ENCODE data around the gene ZNF484.
A peak's percentile ranks its signal among the peaks of the same experiment; 100 is the strongest.
"Not testable (repeated sequence)": the region's sequence is repeated elsewhere in the genome, so short reads cannot be mapped to it uniquely, and the experiment has no call there.

The ZNF484 gene

GRCh38 chr9:92877531-92878430, at the start of gene ZNF484:
Gene ZNF484, minus strand, starts transcription at chr9:92878038. Its CDS starts 3,009 bp downstream, at chr9:92875029.
- peak; percentile 98 for DNase-seq (ENCODE audit: low spot score)

- no peak for DNase-seq (ENCODE audit: low spot score)
Measured at GRCh38 chr9:92920437-92920836, 42.6 kb upstream of the ZNF484 start.

DNA sequence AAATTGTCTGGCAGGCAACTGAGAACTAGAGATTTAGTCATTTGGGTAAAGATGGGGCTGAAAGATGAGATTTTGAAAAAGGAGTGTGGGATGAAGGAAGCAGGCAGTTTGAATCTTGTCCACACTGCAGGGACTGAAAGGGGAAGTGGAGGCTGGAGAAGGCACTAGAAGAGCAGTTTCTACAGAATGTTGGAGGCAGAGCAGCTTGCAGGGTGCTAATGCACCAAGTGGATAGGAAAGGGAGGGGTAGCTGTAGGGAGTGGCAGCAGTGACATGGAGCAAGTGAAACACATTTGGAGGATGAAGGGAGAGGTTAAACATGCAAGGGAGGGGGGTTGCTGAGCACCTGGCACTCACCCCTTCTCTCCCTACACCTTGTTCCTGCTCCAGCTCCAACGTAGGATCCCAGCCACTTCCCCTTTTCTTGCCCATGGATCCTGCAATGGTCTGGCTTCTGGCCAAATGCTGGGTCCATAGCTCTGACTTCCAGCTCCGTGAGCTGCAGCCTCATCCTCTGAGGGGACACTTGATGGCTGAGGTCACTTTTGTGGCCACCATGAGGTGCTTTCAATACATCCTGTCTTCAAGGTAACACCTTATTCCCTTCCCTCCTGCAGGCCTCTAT, 39.5 kb upstream of the ZNF484 start:
- no peak for DNase-seq (ENCODE audit: low spot score)

GRCh38 chr9:92911511-92912475, 34.0 kb upstream of the ZNF484 start:
- DNase-seq (ENCODE audit: low spot score) = no peak

DNA sequence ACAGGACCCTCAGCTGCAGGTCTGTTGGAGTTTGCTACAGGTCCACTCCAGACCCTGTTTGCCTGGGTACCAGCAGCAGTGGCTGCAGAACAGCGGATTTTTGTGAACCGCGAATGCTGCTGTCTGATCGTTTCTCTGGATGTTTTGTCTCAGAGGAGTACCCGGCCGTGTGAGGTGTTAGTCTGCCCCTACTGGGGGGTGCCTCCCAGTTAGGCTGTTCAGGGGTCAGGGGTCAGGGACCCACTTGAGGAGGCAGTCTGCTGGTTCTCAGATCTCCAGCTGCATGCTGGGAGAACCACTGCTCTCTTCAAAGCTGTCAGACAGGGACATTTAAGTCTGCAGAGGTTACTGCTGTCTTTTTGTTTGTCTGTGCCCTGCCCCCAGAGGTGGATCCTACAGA, 27.3 kb upstream of the ZNF484 start:
- DNase-seq (ENCODE audit: low spot score) = not testable (repeated sequence)

DNA sequence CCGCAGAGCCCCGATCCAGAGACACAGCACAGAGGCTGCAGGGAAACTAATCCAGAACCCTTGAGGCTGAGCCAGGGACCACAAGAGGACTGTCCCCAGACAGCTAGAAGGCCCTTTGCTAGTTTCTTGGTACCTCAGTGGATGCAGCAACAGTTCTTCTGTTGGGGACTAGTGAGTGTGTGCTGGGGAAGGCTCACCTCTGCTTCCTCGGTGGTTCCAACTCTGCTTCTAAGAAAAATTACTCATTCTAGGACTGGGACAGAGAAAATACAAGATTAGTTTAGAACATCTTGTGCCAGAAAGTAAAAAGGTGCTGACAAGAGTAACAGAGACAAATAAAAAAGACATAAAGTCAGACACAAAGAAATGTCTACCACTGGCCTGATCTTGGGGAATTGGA, 19.5 kb upstream of the ZNF484 start:
- DNase-seq (ENCODE audit: low spot score) = no peak

DNA sequence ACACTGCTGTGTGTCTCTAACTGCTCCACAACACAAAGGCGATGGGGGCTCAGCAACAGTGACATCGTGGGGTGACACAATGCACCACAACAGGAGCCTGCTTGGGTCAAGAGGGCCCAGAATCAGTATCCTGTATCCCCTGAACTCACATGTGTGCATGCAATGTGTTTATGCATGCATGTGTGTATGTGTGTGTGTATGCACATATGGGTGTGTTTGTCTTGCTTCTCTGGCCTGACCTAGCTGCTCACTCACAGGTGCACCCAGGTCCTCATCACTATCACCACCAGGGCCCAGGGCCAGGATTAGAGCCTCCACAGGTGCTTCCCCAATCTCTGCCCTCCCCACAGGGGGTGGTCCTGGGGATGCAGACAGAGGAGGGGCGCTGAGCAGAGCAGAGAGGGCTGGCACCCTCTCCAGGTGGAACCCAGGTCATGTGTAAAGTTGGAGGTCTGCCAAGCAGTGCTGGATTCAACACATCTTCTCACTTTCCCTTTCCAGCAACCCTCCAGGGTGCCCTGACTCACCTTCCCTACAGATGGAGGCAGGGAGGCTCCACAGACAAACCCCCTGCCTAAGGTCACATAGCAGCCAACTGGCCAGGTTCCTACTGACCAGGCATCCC, 18.1 kb upstream of the ZNF484 start:
- no peak for DNase-seq (ENCODE audit: low spot score)

DNA sequence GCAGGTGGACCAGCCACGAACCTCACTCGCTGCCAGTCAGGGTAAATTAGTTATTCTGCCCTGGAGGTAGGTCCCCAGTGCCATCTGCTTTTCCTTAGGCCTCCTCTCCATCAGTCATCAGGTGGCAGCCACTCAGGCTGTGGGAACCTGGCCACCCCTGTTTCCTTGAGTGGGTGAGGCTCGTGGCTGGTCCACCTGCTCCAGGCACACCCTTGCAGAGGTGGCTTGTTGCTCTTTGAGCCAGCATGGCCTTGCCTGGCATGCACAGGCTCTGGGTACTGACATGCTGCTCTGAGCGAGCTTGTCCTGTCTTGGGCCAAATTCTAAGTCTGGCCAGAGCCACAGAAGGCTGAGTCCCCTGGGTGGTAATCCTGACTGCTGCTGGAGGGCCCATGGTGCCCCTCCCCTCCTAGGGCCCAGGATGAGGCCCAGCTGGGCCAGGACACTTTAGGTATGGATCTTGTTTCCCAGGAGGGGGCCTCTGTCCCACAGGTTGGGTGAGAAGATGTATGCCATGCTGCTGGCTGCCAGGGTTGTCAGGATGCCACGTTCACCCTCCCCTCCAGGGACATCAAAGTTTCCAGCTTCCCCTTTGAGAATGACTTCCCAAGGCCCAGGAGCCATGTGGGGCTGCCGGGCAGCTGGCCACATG, 17.0 kb upstream of the ZNF484 start:
- no peak for DNase-seq (ENCODE audit: low spot score)

- DNase-seq (ENCODE audit: low spot score) = not testable (repeated sequence)
Measured at GRCh38 chr9:92893916-92894610, 16.2 kb upstream of the ZNF484 start.

DNA sequence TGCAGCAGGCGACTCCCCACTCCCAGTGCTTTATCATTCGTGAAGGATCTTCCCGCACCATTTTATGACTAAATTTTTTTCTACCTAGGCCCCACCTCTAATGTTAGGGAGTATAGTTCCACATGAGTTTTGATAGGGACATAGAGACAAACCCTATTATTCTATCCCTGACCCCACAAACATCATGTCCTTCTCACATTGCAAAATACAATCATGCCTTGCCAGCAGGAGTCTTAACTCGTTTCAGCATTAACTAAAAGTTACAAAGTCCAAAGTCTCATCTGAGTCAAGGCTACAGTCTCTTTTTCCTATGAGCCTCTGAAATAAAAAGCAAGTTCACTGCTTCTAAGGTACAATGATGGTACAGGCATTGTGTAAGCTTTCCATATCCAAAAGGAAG, 14.4 kb upstream of the ZNF484 start:
- DNase-seq (ENCODE audit: low spot score) = not testable (repeated sequence)

GRCh38 chr9:92890761-92891160, 12.9 kb upstream of the ZNF484 start:
- no peak for DNase-seq (ENCODE audit: low spot score)

GRCh38 chr9:92887880-92888338, 10.1 kb upstream of the ZNF484 start:
- DNase-seq (ENCODE audit: low spot score) = peak; percentile 5

DNA sequence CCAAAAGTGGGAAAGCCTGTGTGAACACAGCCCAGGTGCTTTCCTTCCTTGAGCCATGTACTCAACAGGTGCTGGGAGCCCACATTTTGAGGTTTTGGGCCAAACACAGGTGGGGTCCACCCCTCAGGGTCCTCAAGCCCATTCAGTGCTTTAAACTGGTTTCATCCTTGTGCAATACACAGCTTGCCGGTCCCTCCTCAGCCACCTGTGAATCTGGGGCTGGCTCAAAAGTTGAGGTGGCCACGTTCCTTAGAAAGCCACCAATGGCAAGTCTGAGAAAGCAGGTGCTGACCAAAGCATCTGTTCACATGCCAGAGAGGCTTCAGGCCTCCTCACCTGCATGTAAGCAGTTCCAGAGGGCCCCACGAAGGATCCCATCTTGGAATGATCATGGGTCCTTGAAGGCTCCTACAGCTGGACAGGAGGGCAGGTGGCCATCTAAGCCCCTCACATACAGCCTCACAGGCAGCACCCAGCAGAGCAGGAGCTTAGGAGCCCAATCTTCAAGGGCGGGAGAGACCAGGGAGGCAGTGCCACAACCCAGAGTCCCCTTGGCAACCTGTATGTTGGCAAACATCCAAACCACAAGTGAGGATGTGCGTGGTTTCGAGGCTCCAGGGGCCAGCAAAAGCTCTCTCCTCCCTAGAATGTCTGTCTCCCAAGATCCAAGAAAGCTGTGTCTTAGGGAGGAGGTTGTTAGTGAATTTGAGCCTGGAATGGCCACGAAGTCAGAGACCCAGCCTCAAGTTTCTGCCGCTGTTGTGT, 9.2 kb upstream of the ZNF484 start:
- peak; percentile 50 for DNase-seq (ENCODE audit: low spot score)

- DNase-seq (ENCODE audit: low spot score) = not testable (repeated sequence)
Measured at GRCh38 chr9:92883666-92884405, 6.0 kb upstream of the ZNF484 start.

DNA sequence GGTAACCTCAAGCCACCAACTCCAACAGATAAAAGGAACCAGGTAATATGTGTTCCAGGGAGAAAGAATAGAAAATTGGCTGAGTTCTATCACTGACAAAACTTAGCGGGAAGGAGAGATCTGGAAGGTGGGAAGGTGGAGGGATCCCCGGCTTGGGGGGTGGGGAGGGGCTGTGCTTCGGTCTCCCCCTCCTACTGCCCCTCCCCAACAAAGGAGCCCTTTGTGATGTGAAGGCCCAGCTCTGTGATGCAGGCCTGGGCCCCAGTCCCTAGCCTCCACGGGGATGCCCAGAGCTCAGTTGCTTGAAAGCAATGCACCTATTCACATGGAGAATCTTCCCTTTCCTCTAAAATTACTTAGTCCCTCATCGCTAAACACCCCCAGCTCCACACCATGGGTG, 4.4 kb upstream of the ZNF484 start:
- DNase-seq (ENCODE audit: low spot score) = no peak

- DNase-seq (ENCODE audit: low spot score) = no peak
Measured at GRCh38 chr9:92875373-92875772, 2.5 kb downstream of the ZNF484 start.

GRCh38 chr9:92870289-92870688, 7.5 kb downstream of the ZNF484 start:
- DNase-seq (ENCODE audit: low spot score) = no peak

- DNase-seq (ENCODE audit: low spot score) = not testable (repeated sequence)
Measured at GRCh38 chr9:92866600-92866999, 11.2 kb downstream of the ZNF484 start.

DNA sequence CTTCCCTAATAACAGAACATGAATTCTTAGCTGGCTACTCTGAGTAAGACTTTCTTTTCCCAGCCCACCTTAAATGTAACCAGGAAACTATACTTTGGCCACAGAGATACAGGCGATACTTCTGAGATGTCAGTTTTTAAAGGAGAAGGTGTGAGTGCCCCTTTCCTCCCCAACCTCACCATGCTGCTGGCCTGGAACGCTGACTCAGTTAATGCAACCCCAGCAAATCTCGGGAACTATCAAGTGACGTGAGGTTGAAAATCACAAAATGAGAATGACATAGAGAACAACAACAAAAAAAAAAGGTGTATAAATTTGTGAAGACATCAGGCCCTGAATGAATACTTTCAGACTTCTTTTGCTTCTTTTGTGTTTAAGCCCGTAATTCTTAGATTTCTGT, 13.7 kb downstream of the ZNF484 start:
- DNase-seq (ENCODE audit: low spot score) = no peak
